Activated CD4-positive, alpha-beta T cell treated with anti-CD3 and anti-CD28 coated beads for 1 hour (primary cell): Measurements from ENCODE around the gene MYO5A.
A peak's percentile ranks its signal among the peaks of the same experiment; 100 is the strongest.
"Not testable (repeated sequence)": the region's sequence is repeated elsewhere in the genome, so short reads cannot be mapped to it uniquely, and the experiment has no call there.

Experiments
- DNase-seq: peaks from one replicate; pipeline ENCODE4 v3.0.0-alpha.2; 2020

The MYO5A gene

DNA sequence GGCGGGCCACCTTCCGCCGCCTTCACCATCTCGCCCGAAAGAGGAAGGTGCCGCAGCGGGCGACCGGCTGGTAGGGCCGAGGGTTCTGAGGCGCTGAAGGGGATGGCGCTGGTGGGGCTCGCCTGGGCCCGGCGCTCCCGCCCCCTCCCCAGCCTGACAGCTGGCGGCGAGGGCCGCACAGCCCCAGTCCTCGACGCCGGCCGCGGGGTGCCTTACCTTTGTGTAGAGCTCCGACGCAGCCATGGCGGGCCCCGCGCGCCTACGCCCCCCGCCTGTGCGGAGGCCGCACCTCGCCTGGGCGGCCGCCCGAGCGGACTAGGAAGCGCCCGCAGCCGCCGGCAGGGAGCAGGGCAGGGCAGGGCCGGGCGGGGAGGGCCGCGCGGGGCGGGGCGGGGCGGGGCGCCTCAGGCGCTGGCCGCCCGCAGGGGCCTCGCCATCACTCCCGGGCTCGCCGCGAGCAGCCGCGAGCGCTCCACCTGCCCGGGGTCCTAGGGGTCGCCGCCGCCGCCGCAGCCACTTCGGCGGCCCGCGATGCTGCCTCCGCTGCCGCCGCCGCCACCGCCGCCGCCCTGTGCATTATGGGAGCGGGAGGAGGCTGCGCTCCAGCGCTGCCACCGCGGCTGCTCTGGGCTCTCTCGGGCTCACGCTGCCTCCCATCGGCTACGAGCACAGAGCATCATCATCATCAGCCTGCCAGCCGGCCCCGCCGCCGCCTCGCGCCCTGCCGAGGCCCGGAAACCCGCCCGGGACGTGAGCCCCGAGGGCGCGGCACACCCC lies at the start of gene MYO5A:
TSS of gene MYO5A (minus strand) at position 317 of the 777 bp plus-strand sequence. CDS start at position 243, 74 bp downstream.
- DNase-seq, result peak; percentile 74

- DNase-seq, result no peak
Measured at GRCh38 chr15:52576692-52577091, 48.0 kb upstream of the MYO5A start.

DNA sequence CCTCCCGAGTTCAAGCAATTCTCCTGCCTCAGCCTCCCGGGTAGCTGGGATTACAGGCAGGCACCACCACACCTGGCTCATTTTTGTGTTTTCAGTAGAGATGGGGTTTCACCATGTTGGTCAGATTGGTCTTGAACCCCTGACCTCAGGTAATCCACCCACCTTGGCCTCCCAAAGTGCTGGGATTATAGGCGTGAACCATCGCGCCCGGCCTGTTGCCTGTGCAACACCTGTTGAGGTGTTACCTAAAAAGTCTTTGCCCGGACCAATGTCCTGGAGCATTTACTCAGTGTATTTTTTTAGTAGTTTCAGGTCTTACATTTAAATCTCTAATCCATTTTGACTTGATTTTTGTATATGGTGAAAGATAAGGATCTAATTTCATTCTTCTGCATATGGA lies 46.9 kb upstream of the MYO5A start:
- not testable (repeated sequence) for DNase-seq

DNA sequence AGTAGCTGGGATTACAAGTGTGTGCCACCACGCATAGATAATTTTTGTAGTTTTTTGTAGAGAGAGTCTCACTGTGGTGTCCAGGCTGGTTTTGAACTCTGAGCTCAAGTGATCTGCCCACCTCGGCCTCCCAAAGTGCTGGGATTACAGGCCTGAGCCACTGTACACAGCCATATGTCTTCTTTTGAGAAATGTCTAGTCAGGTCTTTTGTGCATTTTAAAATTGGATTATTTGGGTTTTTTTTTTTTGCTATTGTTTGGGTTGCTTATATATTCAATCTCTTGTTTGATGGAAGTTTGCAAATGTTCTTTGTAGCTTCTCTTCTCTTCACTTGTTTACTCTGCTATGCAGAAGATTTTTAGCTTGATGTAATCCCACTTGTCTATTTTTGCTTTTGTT lies 46.4 kb upstream of the MYO5A start:
- DNase-seq, result no peak

- DNase-seq, result not testable (repeated sequence)
Measured at GRCh38 chr15:52574623-52575022, 45.9 kb upstream of the MYO5A start.

- DNase-seq, result peak; percentile 61
Measured at GRCh38 chr15:52568601-52569585, 40.2 kb upstream of the MYO5A start, which contains the start of gene ARPP19. TSS of gene ARPP19 (minus strand) at chr15:52569030. CDS start at chr15:52568892, 138 bp downstream.

DNA sequence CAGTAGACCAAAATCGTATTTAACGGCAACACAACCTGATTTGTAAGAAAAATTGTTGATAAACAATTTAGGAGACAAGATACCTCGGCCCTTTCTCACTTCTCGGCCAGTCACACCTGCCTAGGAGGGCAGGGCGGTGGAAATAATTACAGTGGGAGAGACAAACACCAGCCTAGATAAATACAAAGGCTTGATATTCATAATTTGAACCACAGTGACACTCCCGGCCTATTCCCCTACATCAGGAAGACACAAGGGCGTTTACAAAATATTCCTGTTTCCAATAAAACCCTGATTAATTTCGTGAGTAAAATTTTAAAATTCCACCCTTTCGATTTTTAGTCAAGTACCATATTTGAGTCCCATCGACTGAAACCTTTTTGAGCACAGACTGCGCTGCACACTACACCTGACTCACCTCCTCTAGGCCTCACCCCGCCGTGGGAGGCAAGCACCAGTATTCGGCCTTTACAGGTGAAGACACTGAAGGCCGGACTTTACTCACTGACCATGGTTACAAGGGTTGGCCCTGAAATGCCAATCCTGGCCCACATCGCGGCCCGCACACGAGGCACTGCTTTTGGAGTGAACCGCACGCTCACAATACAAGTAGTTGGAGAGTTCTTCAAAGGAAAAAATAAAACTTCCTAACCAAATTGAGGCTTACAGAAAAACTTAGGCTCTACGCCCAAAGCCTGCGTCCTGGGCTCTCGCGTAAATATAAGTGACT lies 39.4 kb upstream of the MYO5A start:
- peak; percentile 24 for DNase-seq

- no peak for DNase-seq
Measured at GRCh38 chr15:52566889-52567288, 38.2 kb upstream of the MYO5A start.

DNA sequence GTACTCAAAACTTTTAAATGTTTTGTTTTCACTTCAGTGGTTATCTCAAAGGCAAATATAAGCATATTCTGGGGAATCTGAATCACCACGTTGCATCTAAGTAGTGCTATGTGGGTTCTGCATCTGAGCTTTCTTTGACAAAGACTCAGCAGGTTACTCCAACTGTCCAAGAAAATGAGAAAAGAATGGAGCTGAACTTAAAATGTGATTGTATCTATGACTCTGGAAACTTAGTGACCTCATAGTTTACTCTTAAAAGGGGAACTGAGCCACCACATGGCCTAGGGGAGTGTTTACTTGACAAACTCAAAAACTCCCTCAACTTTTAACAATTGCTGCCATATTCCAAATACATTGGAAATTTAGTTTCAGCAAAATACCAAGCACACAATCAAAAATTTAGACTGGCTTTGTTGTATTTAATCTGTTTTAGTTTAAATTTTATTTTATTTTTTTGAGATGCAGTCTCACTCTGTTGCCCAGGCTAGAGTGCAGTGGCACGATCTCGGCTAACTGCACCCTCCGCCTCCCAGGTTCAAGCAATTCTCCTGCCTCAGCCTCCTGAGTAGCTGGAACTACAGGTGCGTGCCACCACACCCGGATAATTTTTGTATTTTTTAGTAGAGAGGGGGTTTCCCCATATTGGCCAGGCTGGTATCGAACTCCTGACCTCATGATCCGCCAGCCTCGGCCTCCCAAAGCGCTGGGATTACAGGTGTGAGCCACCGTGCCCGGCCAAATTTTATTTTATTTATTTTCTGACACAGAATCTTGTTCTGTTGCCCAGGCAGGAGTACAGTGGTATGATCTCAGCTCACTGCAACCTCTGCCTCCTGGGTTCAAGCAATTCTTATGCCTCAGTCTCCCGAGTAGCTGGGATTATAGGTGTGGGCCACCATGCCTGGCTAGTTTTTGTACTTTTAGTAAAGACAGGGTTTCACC lies 37.0 kb upstream of the MYO5A start:
- DNase-seq, result not testable (repeated sequence)

DNA sequence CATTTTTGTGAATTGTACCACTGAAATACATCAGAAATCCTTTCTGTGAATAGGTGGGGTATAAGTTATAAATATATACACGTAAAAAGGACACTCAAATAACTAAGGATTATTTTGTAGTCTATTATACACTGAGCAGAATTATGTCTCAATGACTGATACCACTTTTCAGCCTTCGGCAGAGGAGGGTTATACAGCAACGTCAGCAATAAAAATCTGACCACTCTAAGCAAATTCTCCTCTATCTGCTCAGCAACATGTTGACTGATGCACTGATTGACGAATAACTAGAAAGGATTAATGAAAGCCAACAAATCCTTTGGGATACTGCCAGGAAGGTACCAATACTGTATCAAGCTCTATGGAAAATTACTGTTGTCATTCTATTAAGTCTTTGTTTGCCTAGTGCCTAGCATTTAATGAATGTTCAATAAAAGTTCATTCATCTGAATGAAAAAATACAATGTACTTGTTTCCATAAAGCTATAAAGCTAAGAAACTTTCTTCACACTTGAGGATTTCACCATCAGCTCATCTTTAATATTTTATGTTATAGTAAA lies 34.9 kb upstream of the MYO5A start:
- no peak for DNase-seq

- no peak for DNase-seq
Measured at GRCh38 chr15:52559575-52559974, 30.9 kb upstream of the MYO5A start.

- DNase-seq, result no peak
Measured at GRCh38 chr15:52559022-52559421, 30.3 kb upstream of the MYO5A start.

- no peak for DNase-seq
Measured at GRCh38 chr15:52558196-52558595, 29.5 kb upstream of the MYO5A start.

- DNase-seq, result no peak
Measured at GRCh38 chr15:52557274-52557641, 28.6 kb upstream of the MYO5A start.

DNA sequence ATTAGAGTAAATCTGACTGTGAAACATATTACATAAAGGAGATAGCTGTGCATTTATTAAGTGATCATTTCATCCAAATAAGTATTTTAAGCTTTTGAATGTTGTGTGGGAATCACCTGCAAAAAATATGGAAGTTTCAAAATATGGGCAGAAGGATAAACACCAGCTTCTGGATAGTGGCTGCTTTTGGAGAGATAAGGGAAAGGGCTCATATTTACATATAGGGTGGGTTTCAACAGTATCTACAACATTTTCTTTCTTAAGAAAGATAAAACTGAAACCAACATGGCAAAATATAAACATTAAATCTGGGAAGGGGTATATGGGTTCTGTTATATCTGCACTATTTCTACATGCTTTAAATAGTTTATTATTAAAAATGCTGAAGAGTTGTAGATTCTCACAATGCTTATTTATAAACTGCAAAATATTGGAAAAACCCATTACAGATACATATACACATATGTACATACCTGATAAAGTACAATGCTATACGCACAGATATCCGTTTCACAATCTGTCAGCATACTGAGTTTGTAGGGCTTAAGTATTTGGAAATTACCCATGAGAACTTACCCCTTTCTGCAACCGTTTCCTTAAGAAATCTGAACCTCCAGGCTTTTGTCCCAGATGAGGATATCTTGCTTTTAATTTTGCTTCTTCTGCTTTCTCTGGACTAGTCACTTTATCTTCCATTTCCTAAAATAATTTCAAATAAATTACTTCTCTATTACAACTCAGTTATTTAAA lies 28.0 kb upstream of the MYO5A start:
- no peak for DNase-seq

DNA sequence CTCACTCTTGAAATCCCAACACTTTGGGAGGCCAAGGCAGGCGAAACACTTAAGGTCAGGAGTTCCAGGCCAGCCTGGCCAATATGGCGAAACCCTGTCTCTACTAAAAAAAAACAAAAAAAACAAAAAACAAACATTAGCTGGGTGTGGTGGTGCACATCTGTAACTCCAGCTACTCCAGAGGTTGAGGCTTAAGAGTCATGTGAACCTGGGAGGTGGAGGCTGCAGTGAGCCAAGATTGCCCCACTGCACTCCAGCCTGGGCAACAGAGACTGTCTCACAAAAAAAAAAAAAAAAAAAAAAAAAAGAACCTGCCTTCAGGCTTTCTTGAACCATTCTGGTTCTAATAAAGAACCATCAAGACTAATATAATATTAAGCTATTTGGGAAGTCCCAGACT lies 23.6 kb upstream of the MYO5A start:
- no peak for DNase-seq

GRCh38 chr15:52551762-52552161 lies 23.1 kb upstream of the MYO5A start:
- DNase-seq, result no peak

- DNase-seq, result not testable (repeated sequence)
Measured at GRCh38 chr15:52551186-52551585, 22.5 kb upstream of the MYO5A start.

DNA sequence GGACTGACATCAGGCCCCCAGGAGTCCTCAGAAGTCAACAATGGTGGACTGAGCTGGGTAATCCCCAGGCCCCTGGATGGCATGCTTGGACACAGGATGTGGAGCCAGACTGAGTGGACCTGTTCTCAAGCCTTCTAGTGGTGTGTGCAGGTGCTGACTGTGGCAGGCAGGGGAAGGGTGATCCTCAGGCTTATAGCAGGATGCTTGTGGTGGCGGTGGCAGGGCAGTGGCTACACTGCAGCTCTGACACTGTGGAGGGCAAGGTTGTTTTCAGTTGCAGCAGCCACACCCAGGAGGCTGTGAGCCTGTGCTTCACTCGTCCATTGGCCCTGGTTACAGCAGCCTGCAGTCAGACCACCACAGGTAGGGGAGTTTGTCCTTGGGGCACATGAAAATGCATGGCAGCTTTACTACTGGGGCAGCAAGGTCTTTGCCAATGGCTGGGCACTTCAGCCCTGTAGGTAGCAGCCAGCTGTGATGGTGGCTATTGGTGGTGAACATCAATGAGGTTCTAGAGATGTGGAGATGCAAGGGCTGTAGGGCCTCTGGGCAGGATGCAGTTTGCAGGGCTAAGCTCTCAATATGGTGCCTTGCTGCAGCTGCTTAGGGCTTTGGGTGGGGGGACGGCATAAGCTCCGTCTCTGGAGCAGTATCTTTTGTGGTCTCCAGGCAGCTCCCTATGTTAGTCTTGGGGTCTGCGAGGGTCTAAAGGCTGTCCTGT lies 17.5 kb upstream of the MYO5A start:
- no peak for DNase-seq
